ENCODE results near the gene BLTP3A.
"Not testable (repeated sequence)": the region's sequence is repeated elsewhere in the genome, so short reads cannot be mapped to it uniquely, and the experiment has no call there.

The BLTP3A gene

DNA sequence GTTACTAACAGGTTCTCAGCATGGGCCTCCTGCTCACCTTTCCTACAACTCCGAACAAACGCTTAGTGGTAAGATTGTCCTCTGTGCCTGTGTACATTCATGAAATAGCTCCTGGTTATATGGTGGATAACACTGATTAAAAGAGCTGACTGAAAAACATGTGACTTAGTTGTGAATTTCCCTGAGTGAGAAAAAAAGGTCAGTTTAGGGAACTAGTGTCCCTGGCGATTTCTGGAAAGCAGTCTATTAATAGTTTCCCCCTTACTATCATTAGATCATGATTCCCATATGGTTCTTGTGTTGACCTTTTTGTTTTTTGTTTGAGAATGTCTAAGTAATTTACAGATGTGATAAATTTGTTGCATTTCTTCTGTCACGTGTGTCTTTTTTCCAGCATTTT lies 18.9 kb upstream of the BLTP3A start:
- no peak for DNase-seq (ENCODE audit: low spot score)

DNA sequence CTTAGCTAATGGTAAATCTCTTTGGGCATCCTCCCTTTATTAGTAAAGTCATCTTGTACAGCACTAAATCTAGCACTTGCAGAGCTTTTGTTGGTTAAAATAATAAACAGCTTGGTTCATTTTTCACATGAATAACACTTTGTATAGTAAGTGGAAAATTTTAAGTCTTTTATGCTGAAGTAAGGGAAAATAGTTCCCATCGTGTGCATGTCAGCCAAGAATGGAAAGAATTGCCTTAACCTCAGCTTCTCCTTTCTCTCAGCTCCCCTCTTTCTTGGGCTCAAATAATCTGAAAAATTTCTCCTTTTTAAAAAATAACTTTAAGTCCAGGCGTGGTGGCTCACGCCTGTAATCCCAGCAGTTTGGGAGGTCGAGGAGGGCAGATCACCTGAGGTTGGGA lies 18.0 kb upstream of the BLTP3A start:
- Mint-ChIP-seq H3K9me3 (no peaks in the 10 kb centered on the region), H3K27me3 (ENCODE audit: low read depth) (no peaks in the 10 kb centered on the region), H3K4me3 (no peak overlapping the region), H3K4me1 (ENCODE audit: low read depth) (peaks cover 17% of the 10 kb centered on the region), H3K36me3 (ENCODE audit: low read depth) (peaks cover 43% of the 10 kb centered on the region), H3K27ac (no peak overlapping the region)
- no peak for DNase-seq (ENCODE audit: low spot score)

More for the DNA sequence above, 18.9 kb upstream of the BLTP3A start:
- Mint-ChIP-seq H3K27ac (no peak overlapping the region), H3K4me1 (ENCODE audit: low read depth) (peaks cover 17% of the 10 kb centered on the region), H3K36me3 (ENCODE audit: low read depth) (peaks cover 46% of the 10 kb centered on the region), H3K4me3 (no peak overlapping the region), H3K27me3 (ENCODE audit: low read depth) (no peaks in the 10 kb centered on the region), H3K9me3 (no peaks in the 10 kb centered on the region)

DNA sequence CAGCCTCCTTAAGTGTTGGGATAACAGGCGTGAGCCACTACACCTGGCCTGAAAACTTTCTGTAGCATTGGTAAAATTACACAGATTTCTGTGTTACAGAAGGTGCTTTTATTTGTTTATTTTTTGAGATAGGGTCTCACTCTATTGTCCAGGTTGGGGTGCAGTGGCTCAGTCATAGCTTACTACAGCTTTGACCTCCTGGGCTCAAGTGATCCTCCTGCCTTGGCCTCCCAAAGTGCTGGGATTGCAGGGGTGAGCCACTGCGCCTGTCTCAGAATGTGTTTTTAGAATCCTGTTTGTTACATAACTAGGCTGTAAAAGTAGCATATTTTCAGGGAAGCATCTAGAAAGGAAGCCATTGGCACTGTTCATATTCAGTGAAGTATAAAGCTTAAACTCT lies 16.9 kb upstream of the BLTP3A start:
- H3K27me3 Mint-ChIP-seq (ENCODE audit: low read depth) = no peaks in the 10 kb centered on the region
- no peak overlapping the region for H3K27ac Mint-ChIP-seq
- no peak for DNase-seq (ENCODE audit: low spot score)
- H3K4me1 Mint-ChIP-seq (ENCODE audit: low read depth) = peaks cover 17% of the 10 kb centered on the region
- peaks cover 36% of the 10 kb centered on the region for H3K36me3 Mint-ChIP-seq (ENCODE audit: low read depth)
- no peak overlapping the region for H3K4me3 Mint-ChIP-seq
- H3K9me3 Mint-ChIP-seq = no peaks in the 10 kb centered on the region

DNA sequence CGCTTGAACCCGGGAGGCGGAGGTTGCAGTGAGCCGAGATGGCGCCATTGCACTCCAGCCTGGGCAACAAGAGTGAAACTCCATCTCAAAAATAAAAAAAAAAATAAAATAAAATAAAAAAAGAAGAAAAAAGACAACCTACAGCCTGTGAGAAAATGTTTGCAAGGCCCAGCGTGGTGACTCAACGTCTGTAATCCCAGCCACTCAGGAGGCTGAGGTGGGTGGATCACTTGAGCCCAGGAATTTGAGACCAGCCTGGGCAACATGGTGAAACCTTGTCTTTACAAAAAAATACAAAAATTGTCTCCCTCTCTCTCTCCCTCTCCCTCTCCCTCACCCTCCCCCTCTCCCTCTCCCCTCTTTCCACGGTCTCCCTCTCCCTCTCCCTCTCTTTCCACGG lies 6.5 kb upstream of the BLTP3A start:
- not testable (repeated sequence) for H3K27ac Mint-ChIP-seq; H3K9me3 Mint-ChIP-seq; H3K27me3 Mint-ChIP-seq (ENCODE audit: low read depth); DNase-seq (ENCODE audit: low spot score); H3K36me3 Mint-ChIP-seq (ENCODE audit: low read depth); H3K4me1 Mint-ChIP-seq (ENCODE audit: low read depth); H3K4me3 Mint-ChIP-seq

DNA sequence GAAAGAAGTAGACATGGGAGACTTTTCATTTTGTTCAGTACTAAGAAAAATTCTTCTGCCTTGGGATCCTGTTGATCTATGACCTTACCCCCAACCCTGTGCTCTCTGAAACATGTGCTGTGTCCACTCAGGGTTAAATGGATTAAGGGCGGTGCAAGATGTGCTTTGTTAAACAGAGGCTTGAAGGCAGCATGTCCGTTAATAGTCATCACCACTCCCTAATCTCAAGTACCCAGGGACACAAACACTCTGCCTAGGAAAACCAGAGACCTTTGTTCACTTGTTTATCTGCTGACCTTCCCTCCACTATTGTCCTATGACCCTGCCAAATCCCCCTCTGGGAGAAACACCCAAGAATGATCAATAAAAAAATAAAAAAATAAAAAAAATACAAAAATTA lies 4.7 kb upstream of the BLTP3A start:
- not testable (repeated sequence) for H3K27ac Mint-ChIP-seq; H3K4me3 Mint-ChIP-seq; H3K4me1 Mint-ChIP-seq (ENCODE audit: low read depth); H3K36me3 Mint-ChIP-seq (ENCODE audit: low read depth); H3K27me3 Mint-ChIP-seq (ENCODE audit: low read depth); H3K9me3 Mint-ChIP-seq; DNase-seq (ENCODE audit: low spot score)

DNA sequence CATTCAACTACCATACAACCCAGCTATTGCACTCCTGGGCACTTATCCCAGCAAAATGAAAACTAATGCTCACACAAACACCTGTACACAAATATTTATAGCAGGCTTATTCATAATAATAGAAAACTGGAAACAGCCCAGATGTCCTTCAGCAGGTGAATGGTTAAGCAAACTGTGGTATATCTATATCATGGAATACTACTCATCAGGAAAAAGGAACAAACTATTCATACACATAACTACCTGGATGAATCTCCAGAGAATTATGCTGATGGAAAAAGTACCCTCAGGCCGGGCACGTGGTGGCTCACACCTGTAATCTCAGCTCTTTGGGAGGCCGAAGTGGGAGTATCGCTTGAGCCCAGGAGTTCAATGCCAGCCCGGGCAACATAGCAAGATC lies 3.8 kb upstream of the BLTP3A start:
- Mint-ChIP-seq H3K27me3 (ENCODE audit: low read depth) (no peaks in the 10 kb centered on the region), H3K9me3 (no peaks in the 10 kb centered on the region), H3K4me3 (no peak overlapping the region), H3K4me1 (ENCODE audit: low read depth) (peaks cover 13% of the 10 kb centered on the region), H3K27ac (no peak overlapping the region), H3K36me3 (ENCODE audit: low read depth) (peaks cover 1% of the 10 kb centered on the region)
- DNase-seq (ENCODE audit: low spot score) = no peak

DNA sequence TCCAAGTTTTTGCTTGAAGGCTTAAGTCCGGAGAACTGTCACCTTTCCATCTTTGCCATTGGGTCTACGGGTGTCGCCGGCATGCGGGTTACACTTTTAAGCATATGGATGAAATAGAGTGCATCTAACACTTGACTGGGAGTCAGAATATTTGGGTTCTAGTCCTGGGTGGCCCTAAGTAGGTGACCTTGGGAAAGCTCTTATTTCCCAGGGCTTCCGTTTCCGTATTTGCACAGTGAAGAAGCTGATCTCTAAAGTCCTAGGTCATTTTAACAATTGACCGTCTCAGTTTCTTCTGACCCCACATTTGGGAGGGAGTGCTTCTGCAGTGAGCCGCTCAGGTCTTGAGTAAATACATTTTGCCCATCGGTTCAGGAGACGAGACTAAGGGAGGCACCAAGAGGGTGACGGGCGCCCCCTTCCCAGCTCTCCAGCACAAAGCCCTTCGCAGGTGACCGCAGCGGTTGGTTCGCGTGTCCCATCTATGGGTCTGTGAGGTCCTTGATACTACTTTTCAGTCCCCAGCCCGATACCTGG lies 651 bp upstream of the BLTP3A start:
- no peaks in the 10 kb centered on the region for H3K9me3 Mint-ChIP-seq
- DNase-seq (ENCODE audit: low spot score) = peak; percentile 37
- no peaks in the 10 kb centered on the region for H3K27me3 Mint-ChIP-seq (ENCODE audit: low read depth)
- peaks cover 1% of the 10 kb centered on the region for H3K36me3 Mint-ChIP-seq (ENCODE audit: low read depth)
- peak overlapping the region; percentile 97 for H3K4me3 Mint-ChIP-seq
- peak overlapping the region; percentile 88 for H3K27ac Mint-ChIP-seq
- peaks cover 18% of the 10 kb centered on the region for H3K4me1 Mint-ChIP-seq (ENCODE audit: low read depth)

DNA sequence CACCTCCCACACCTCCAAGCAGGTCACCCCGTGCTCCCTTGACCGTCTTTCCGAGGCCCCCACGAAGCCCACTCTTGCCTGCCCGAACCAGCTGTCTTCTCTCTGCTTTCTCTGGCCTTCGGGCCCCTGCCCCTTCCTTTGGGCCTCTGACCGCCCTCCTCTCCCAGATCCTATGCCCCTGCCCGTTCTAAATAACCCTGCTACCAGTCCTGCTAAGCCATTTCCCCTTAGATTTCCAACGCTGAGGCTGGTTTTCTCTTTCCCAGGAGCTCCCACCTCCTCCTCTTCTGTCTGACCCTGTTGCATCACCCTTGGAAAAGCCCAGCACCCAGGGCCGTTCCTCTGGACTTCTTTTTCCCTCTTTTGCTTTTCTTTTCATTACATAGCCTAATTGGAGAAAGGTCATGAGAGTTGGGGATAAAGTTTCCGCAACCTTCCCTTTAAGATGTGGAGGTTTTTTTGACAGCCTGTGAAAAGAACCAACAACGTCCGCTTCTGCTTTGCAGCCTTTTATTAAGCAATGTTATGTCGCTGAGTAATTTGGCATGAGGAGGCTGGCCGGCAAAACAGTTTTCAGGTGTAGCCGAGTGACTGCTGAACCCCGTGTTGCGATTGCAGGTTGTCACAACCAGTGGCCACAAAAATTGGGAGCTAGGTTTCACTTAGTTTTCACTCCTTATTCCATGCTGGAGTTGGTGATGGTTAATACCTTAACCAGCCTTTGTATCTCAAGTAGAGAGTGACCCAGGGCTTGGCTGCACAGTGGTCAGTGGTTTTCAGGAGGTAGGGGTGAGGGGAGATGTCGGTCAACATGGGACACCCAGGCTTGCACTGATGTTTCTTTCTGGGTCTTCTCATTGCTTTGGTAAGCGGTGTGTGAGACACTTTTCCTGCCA lies 970 bp downstream of the BLTP3A start:
- peaks cover 18% of the 10 kb centered on the region for H3K4me1 Mint-ChIP-seq (ENCODE audit: low read depth)
- H3K27ac Mint-ChIP-seq = peak overlapping the region; percentile 91
- peak overlapping the region; percentile 98 for H3K4me3 Mint-ChIP-seq
- peaks cover 1% of the 10 kb centered on the region for H3K36me3 Mint-ChIP-seq (ENCODE audit: low read depth)
- no peaks in the 10 kb centered on the region for H3K9me3 Mint-ChIP-seq
- no peaks in the 10 kb centered on the region for H3K27me3 Mint-ChIP-seq (ENCODE audit: low read depth)
- DNase-seq (ENCODE audit: low spot score) = peak; percentile 21

DNA sequence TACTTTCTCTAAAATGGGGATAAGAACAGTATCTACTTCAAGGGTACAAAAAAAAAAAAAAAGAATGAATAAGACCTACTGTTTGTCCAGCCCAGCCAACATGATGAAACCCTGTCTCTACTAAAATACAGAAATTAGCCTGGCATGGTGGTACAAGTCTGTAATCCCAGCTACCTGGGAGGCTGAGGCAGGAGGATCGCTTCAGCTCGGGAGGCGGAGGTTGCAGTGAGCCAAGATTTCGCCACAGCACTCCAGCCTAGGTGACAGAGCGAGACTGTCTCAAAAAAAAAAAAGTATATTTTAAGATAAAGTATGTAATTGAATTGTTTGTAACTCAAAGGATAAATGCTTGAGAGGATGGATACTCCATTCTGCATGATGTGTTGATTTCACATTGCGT lies 2.0 kb downstream of the BLTP3A start:
- H3K4me1 Mint-ChIP-seq (ENCODE audit: low read depth) = peaks cover 18% of the 10 kb centered on the region
- H3K4me3 Mint-ChIP-seq = peak overlapping the region; percentile 98
- no peaks in the 10 kb centered on the region for H3K9me3 Mint-ChIP-seq
- H3K27me3 Mint-ChIP-seq (ENCODE audit: low read depth) = no peaks in the 10 kb centered on the region
- no peak overlapping the region for H3K27ac Mint-ChIP-seq
- no peak for DNase-seq (ENCODE audit: low spot score)
- H3K36me3 Mint-ChIP-seq (ENCODE audit: low read depth) = peaks cover 1% of the 10 kb centered on the region

DNA sequence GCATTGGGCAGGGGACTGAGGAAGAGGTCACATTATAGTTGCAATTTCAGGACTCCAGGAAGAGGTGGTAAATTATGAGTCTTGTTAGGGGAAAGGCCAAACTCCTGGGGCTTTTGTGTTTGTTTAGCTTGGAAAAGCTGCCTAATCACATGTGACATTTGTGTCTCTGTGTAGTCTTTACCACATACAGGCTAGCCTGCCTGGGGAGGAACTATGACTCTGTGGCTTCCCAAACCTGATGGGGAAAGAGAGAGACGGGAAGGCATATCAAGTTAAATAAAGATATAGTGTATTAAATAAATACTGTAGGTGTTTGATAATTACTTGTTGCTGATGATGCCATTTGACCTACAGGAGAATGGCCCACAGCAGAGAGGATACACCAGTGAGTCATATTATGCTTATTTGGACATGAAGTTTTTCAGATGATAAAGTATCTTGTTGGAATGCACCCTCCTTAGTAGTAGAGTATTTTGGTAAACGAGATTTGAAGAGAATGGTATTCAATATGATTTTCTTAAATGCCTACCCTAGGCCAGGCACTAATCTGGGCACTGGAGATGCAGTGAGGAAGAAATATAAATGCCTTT lies 4.0 kb downstream of the BLTP3A start:
- Mint-ChIP-seq H3K4me1 (ENCODE audit: low read depth) (peaks cover 16% of the 10 kb centered on the region), H3K36me3 (ENCODE audit: low read depth) (peaks cover 1% of the 10 kb centered on the region), H3K4me3 (no peak overlapping the region), H3K27me3 (ENCODE audit: low read depth) (no peaks in the 10 kb centered on the region), H3K27ac (no peak overlapping the region), H3K9me3 (no peaks in the 10 kb centered on the region)
- no peak for DNase-seq (ENCODE audit: low spot score)

DNA sequence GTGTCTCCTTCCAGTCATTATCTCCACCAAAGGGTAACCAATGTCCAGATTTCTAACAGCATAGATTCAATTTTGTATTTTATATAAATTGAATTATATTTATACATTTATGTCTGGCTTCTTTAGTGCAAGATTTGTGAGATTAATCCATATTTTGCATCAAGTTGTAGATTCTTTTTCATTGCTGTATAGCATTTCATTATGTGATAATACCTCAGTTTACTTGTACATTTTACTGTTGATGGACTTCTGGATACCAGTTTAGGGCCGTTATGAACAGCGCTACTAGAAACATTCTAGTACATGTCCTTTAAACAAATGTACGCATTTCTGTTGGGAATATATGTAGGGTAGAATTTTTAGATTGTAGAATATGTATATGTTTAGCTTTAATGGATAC lies 6.2 kb downstream of the BLTP3A start:
- H3K27me3 Mint-ChIP-seq (ENCODE audit: low read depth) = no peaks in the 10 kb centered on the region
- DNase-seq (ENCODE audit: low spot score) = no peak
- H3K27ac Mint-ChIP-seq = no peak overlapping the region
- peaks cover 6% of the 10 kb centered on the region for H3K4me1 Mint-ChIP-seq (ENCODE audit: low read depth)
- no peak overlapping the region for H3K4me3 Mint-ChIP-seq
- no peaks in the 10 kb centered on the region for H3K9me3 Mint-ChIP-seq
- no peaks in the 10 kb centered on the region for H3K36me3 Mint-ChIP-seq (ENCODE audit: low read depth)

DNA sequence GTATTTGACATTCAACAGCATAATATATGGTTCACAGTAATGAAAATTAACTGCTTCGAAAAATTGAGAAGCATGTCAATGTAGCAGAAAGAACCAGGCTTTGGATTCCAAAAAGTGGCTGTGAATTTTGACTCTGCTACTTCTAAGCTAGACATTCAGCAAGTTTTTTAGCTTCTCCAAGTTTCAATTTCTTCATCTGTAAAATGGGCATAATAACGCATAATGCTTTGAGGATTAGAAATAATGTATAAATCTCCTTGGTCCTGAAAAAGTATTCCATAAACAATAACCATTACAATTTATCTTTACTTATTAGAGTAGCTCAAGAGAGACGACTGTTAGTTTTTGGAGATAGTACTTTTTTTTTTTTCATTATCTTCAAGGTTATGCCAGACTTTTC lies 7.7 kb downstream of the BLTP3A start:
- DNase-seq (ENCODE audit: low spot score) = no peak
- no peaks in the 10 kb centered on the region for H3K4me1 Mint-ChIP-seq (ENCODE audit: low read depth)
- no peak overlapping the region for H3K27ac Mint-ChIP-seq
- H3K36me3 Mint-ChIP-seq (ENCODE audit: low read depth) = no peaks in the 10 kb centered on the region
- H3K9me3 Mint-ChIP-seq = no peaks in the 10 kb centered on the region
- H3K27me3 Mint-ChIP-seq (ENCODE audit: low read depth) = no peaks in the 10 kb centered on the region
- no peak overlapping the region for H3K4me3 Mint-ChIP-seq

DNA sequence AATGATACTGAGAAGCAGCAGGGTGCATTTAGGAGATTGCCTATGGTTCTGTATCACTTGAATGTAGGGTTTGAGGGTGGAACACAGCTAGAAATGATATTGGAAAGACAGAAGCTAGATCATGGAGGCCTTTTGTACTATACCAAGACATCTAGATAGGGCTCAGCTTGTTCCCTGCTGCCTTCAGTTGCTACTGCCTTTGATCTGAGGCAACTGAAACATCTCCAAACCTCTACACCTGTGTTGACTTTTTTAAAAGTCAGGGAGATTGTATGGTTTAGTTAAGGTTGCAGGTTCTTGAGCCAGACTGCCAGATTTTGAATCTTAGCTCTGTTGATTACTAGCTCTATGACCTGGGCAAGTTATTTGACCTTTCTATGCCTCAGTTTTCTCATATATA lies 12.7 kb downstream of the BLTP3A start:
- no peaks in the 10 kb centered on the region for H3K9me3 Mint-ChIP-seq
- no peaks in the 10 kb centered on the region for H3K4me1 Mint-ChIP-seq (ENCODE audit: low read depth)
- DNase-seq (ENCODE audit: low spot score) = no peak
- H3K4me3 Mint-ChIP-seq = no peak overlapping the region
- H3K36me3 Mint-ChIP-seq (ENCODE audit: low read depth) = no peaks in the 10 kb centered on the region
- H3K27me3 Mint-ChIP-seq (ENCODE audit: low read depth) = no peaks in the 10 kb centered on the region
- H3K27ac Mint-ChIP-seq = no peak overlapping the region

DNA sequence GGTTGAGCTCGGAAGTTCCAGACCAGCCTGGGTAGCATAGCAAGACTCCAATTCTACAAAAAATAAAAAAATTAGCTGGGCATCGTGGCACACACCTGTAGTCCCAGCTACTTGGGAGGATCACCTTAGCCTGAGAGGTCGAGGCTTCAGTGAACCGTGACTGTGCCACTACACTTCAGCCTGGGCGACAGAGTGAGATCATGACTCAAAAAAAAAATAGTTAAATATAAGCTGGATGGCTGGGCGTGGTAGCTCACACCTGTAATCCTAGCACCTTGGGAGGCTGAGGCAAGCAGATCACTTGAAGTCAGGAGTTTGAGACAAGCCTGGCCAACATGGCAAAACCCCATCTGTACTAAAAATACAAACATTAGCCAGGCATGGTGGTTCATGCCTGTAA lies 13.2 kb downstream of the BLTP3A start:
- not testable (repeated sequence) for H3K4me3 Mint-ChIP-seq; H3K27me3 Mint-ChIP-seq (ENCODE audit: low read depth); H3K27ac Mint-ChIP-seq; H3K4me1 Mint-ChIP-seq (ENCODE audit: low read depth); DNase-seq (ENCODE audit: low spot score); H3K9me3 Mint-ChIP-seq; H3K36me3 Mint-ChIP-seq (ENCODE audit: low read depth)
